Mesenchymal stem cell (in vitro differentiated cells and primary cell): ENCODE measurements around the gene SCPEP1. TPM values are rescaled to one million over a fixed set of nuclear protein-coding genes. Genes with fewer than 3 reads are reported as not detected.

ENCODE experiments used
- DNase-seq: peaks from one replicate; pipeline ENCODE4 v3.0.0-alpha.2; 2013
- H2AFZ ChIP-seq: one replicate; pipeline ENCODE4 v1.6.1; 2013; ENCODE audit warnings: low read depth, mild to moderate bottlenecking, control low read depth, inconsistent platforms, low read length, moderate library complexity
- H2AK5ac ChIP-seq: 2 replicates; pipeline ENCODE4 v1.6.1; 2013; ENCODE audit warnings: low read length, moderate library complexity, mild to moderate bottlenecking, inconsistent platforms; ENCODE audit not compliant: severe bottlenecking
- H2BK120ac ChIP-seq: one replicate; pipeline ENCODE4 v1.6.1; 2013; ENCODE audit warnings: low read depth, mild to moderate bottlenecking, inconsistent platforms, low read length, moderate library complexity
- H2BK12ac ChIP-seq, 2 experiments: one replicate each; pipeline ENCODE4 v1.6.1; 2013; ENCODE audit warnings: inconsistent platforms in 2 of 2, low read length in 2 of 2, mild to moderate bottlenecking in 2 of 2, moderate library complexity in 2 of 2, control low read depth in 1 of 2
- H2BK15ac ChIP-seq: one replicate; pipeline ENCODE4 v1.6.1; 2013; ENCODE audit warnings: mild to moderate bottlenecking, low read depth, inconsistent platforms; ENCODE audit not compliant: poor library complexity, severe bottlenecking
- H2BK5ac ChIP-seq: 2 replicates; pipeline ENCODE4 v1.6.1; 2013; ENCODE audit warnings: low read depth, mild to moderate bottlenecking, low read length, control low read depth, inconsistent platforms; ENCODE audit not compliant: poor library complexity, severe bottlenecking
- H3K14ac ChIP-seq, 2 experiments: one replicate each; pipeline ENCODE4 v1.6.1; 2013; ENCODE audit warnings: inconsistent platforms in 2 of 2, low read length in 2 of 2, control low read depth in 1 of 2, mild to moderate bottlenecking in 1 of 2, moderate library complexity in 1 of 2
- H3K18ac ChIP-seq, 2 experiments: one replicate each; pipeline ENCODE4 v1.6.1; 2013; ENCODE audit warnings: inconsistent platforms in 2 of 2, low read length in 2 of 2, control low read depth in 1 of 2, low read depth in 1 of 2, mild to moderate bottlenecking in 1 of 2
- H3K23ac ChIP-seq, 2 experiments: one replicate each; pipeline ENCODE4 v1.6.1; 2013; ENCODE audit warnings: inconsistent platforms in 2 of 2, low read length in 2 of 2, mild to moderate bottlenecking in 2 of 2, moderate library complexity in 2 of 2, control low read depth in 1 of 2
- H3K27ac ChIP-seq: 2 replicates; pipeline ENCODE4 v1.5.1; 2013; ENCODE audit warnings: mild to moderate bottlenecking, moderate library complexity, low read length, control low read depth, inconsistent platforms; ENCODE audit not compliant: poor library complexity, severe bottlenecking
- H3K27me3 ChIP-seq, 2 experiments: 2 replicates each; pipeline versions ENCODE4 v1.6.1 to v1.7.0; 2013; ENCODE audit warnings: low read length in 2 of 2, mild to moderate bottlenecking in 2 of 2, moderate library complexity in 2 of 2, control low read depth in 1 of 2, inconsistent platforms in 1 of 2; ENCODE audit not compliant: control insufficient read depth in 1 of 2, insufficient read depth in 1 of 2
- H3K36me3 ChIP-seq, 2 experiments: 2 replicates each; pipeline versions ENCODE4 v1.6.1 to v1.7.0; 2013; ENCODE audit warnings: low read length in 2 of 2, control low read depth in 1 of 2, inconsistent platforms in 1 of 2, low read depth in 1 of 2, mild to moderate bottlenecking in 1 of 2; ENCODE audit not compliant: insufficient read depth in 2 of 2, control insufficient read depth in 1 of 2
- H3K4ac ChIP-seq, 2 experiments: one replicate each; pipeline ENCODE4 v1.6.1; 2013; ENCODE audit warnings: inconsistent platforms in 2 of 2, low read length in 2 of 2, mild to moderate bottlenecking in 2 of 2, moderate library complexity in 2 of 2, control low read depth in 1 of 2, low read depth in 1 of 2
- H3K4me1 ChIP-seq: 2 replicates; pipeline ENCODE4 v1.6.1; 2013; ENCODE audit warnings: low read depth, low read length, control low read depth; ENCODE audit not compliant: control insufficient read depth, insufficient read depth
- H3K4me2 ChIP-seq: 2 replicates; pipeline ENCODE4 v1.6.1; 2013; ENCODE audit warnings: low read length, mild to moderate bottlenecking, inconsistent platforms; ENCODE audit not compliant: poor library complexity, severe bottlenecking
- H3K4me3 ChIP-seq, 2 experiments: 2 replicates each; pipeline versions ENCODE4 v1.5.1 to v1.7.0; 2013; ENCODE audit warnings: low read length in 2 of 2, mild to moderate bottlenecking in 2 of 2, control low read depth in 1 of 2, low read depth in 1 of 2; ENCODE audit not compliant: insufficient read depth in 1 of 2
- H3K79me1 ChIP-seq: replicated peaks from 2 replicates; pipeline ENCODE4 v1.6.1; 2013; ENCODE audit warnings: mild to moderate bottlenecking, control low read depth, low read length, inconsistent platforms; ENCODE audit not compliant: poor library complexity, severe bottlenecking
- H3K9ac ChIP-seq: 2 replicates; pipeline ENCODE4 v1.7.0; 2013; ENCODE audit warnings: mild to moderate bottlenecking, low read length, moderate library complexity
- H3K9me3 ChIP-seq: 2 replicates; pipeline ENCODE4 v1.7.0; 2013; ENCODE audit warnings: mild to moderate bottlenecking, low read length; ENCODE audit not compliant: control insufficient read depth
- H4K8ac ChIP-seq: one replicate; pipeline ENCODE4 v1.6.1; 2013; ENCODE audit warnings: inconsistent platforms, mild to moderate bottlenecking, low read length, moderate library complexity
- H4K91ac ChIP-seq: one replicate; pipeline ENCODE4 v1.6.1; 2013; ENCODE audit warnings: mild to moderate bottlenecking, low read length, inconsistent platforms
- WGBS: methylation state at CpG from one replicate; pipeline ENCODE4 v1.1.7; 2013; ENCODE audit warnings: mixed read lengths; 5-methylcytosine and 5-hydroxymethylcytosine counted together
- polyA plus RNA-seq, 2 experiments: library from polyadenylated mRNA; stranded (reverse); fragments of 200-250 nt; gene quantifications; one replicate each; pipeline ENCODE4 v1.2.3, GENCODE V29; 2013

The SCPEP1 gene
- 73.5 TPM for polyA plus RNA-seq (2013, experiment 1 of 2)
- polyA plus RNA-seq (2013, experiment 2 of 2), result 73.3 TPM

- H2AK5ac ChIP-seq, result no peak within 1 kb of the TSS
- peak within 1 kb of the TSS; percentile 95 for H3K4me2 ChIP-seq
- H2AFZ ChIP-seq, result peak within 1 kb of the TSS; percentile 93
- peak; percentile 83 for DNase-seq
- H3K18ac ChIP-seq, result peak within 1 kb of the TSS; percentile 57 to 94
- peaks cover 0 to 15% of the 10 kb centered on the region in 2 experiments for H3K36me3 ChIP-seq
- no peaks in the 10 kb centered on the region for H3K9me3 ChIP-seq
- peak within 1 kb of the TSS; percentile 89 for H4K8ac ChIP-seq
- H2BK120ac ChIP-seq, result no peak within 1 kb of the TSS
- peak within 1 kb of the TSS; percentile 84 for H3K9ac ChIP-seq
- H3K4me3 ChIP-seq, result peak within 1 kb of the TSS; percentile 85 to 86
- H2BK15ac ChIP-seq, result no peak within 1 kb of the TSS
- H3K79me1 ChIP-seq, result peaks cover 5% of the 10 kb centered on the region
- peaks cover 2% of the 10 kb centered on the region for H3K4me1 ChIP-seq
- H4K91ac ChIP-seq, result no peak within 1 kb of the TSS
- under 1% methylated on average over 37 of the region's 42 CpGs for WGBS
- no peak within 1 kb of the TSS for H3K23ac ChIP-seq
- H3K27ac ChIP-seq, result no peak within 1 kb of the TSS
- peak within 1 kb of the TSS in 1 of 2 experiments; percentile 63 for H3K4ac ChIP-seq
- H2BK12ac ChIP-seq, result peak within 1 kb of the TSS in 1 of 2 experiments; percentile 13
- H3K27me3 ChIP-seq, result peaks cover 0 to 8% of the 10 kb centered on the region in 2 experiments
- no peak within 1 kb of the TSS for H2BK5ac ChIP-seq
- peak within 1 kb of the TSS in 1 of 2 experiments; percentile 88 for H3K14ac ChIP-seq
Observed at GRCh38 chr17:56977673-56978395, at the start of gene SCPEP1. Gene SCPEP1 (plus strand): TSS chr17:56978131. CDS start chr17:56978160, 29 bp downstream.

GRCh38 chr17:56928586-56928985 is 49.3 kb upstream of the SCPEP1 start:
- Histone ChIP-seq H3K23ac (no peak overlapping the region), H2BK15ac (no peak overlapping the region), H3K4me1 (no peaks in the 10 kb centered on the region), H2BK12ac (no peak overlapping the region), H2AK5ac (no peak overlapping the region), H3K27me3 (no peaks in the 10 kb centered on the region), H3K27ac (no peak overlapping the region), H2BK120ac (no peak overlapping the region), H2AFZ (no peak overlapping the region), H3K36me3 (peaks cover 4 to 6% of the 10 kb centered on the region in 2 experiments), H3K4me2 (no peak overlapping the region), H4K8ac (no peak overlapping the region), H3K9ac (no peak overlapping the region), H4K91ac (no peak overlapping the region), H2BK5ac (no peak overlapping the region), H3K14ac (no peak overlapping the region), H3K9me3 (peaks cover 18% of the 10 kb centered on the region), H3K4me3 (no peak overlapping the region), H3K18ac (no peak overlapping the region), H3K4ac (no peak overlapping the region), H3K79me1 (no peaks in the 10 kb centered on the region)
- 87% methylated on average over 2 of the region's 2 CpGs for WGBS
- DNase-seq, result no peak

GRCh38 chr17:56929362-56929969 is 48.5 kb upstream of the SCPEP1 start:
- H2BK12ac ChIP-seq, result no peak overlapping the region

GRCh38 chr17:56930739-56931337 is 47.1 kb upstream of the SCPEP1 start:
- H4K8ac ChIP-seq, result no peak overlapping the region
- H3K18ac ChIP-seq, result no peak overlapping the region
- H3K23ac ChIP-seq, result no peak overlapping the region
- H3K79me1 ChIP-seq, result peaks cover 2% of the 10 kb centered on the region
- no peak overlapping the region for H2BK5ac ChIP-seq
- H2AFZ ChIP-seq, result no peak overlapping the region
- H3K4ac ChIP-seq, result no peak overlapping the region
- no peaks in the 10 kb centered on the region for H3K27me3 ChIP-seq
- no peak overlapping the region for H3K14ac ChIP-seq
- H3K4me2 ChIP-seq, result no peak overlapping the region
- no peak overlapping the region for H3K9ac ChIP-seq
- 80% methylated on average over 1 of the region's 2 CpGs for WGBS
- H3K4me3 ChIP-seq, result no peak overlapping the region
- peaks cover 9 to 24% of the 10 kb centered on the region in 2 experiments for H3K36me3 ChIP-seq
- no peak for DNase-seq
- no peak overlapping the region for H3K27ac ChIP-seq
- H3K9me3 ChIP-seq, result peaks cover 18% of the 10 kb centered on the region
- no peaks in the 10 kb centered on the region for H3K4me1 ChIP-seq
- H2BK12ac ChIP-seq, result no peak overlapping the region
- H4K91ac ChIP-seq, result no peak overlapping the region
- H2BK120ac ChIP-seq, result no peak overlapping the region
- H2AK5ac ChIP-seq, result no peak overlapping the region
- no peak overlapping the region for H2BK15ac ChIP-seq

More at GRCh38 chr17:56929362-56929969, 48.5 kb upstream of the SCPEP1 start:
- no peak overlapping the region for H3K14ac ChIP-seq
- H2AFZ ChIP-seq, result no peak overlapping the region
- no peak overlapping the region for H3K27ac ChIP-seq
- H4K91ac ChIP-seq, result no peak overlapping the region
- H3K4ac ChIP-seq, result no peak overlapping the region
- H2BK5ac ChIP-seq, result no peak overlapping the region
- H2BK15ac ChIP-seq, result no peak overlapping the region
- H3K18ac ChIP-seq, result no peak overlapping the region
- H3K36me3 ChIP-seq, result peaks cover 9 to 12% of the 10 kb centered on the region in 2 experiments
- H3K27me3 ChIP-seq, result no peaks in the 10 kb centered on the region
- no peak overlapping the region for H4K8ac ChIP-seq
- no peaks in the 10 kb centered on the region for H3K4me1 ChIP-seq
- no peak overlapping the region for H2AK5ac ChIP-seq
- no peak for DNase-seq
- H3K9ac ChIP-seq, result no peak overlapping the region
- no peak overlapping the region for H3K4me3 ChIP-seq
- no peak overlapping the region for H3K23ac ChIP-seq
- H3K9me3 ChIP-seq, result peaks cover 18% of the 10 kb centered on the region
- no peaks in the 10 kb centered on the region for H3K79me1 ChIP-seq
- no peak overlapping the region for H2BK120ac ChIP-seq
- no peak overlapping the region for H3K4me2 ChIP-seq
